ENCODE data around the gene CD58. TPM values are rescaled to one million over a fixed set of nuclear protein-coding genes. Genes with fewer than 3 reads are reported as not detected.
A peak's percentile ranks its signal among the peaks of the same experiment; 100 is the strongest.
"Not testable (repeated sequence)": the region's sequence is repeated elsewhere in the genome, so short reads cannot be mapped to it uniquely, and the experiment has no call there.

CD58 gene
- total and polyA plus RNA-seq, 3 experiments from 2014 or later, result 29.9 to 49.1 (median 30.7) TPM

DNA sequence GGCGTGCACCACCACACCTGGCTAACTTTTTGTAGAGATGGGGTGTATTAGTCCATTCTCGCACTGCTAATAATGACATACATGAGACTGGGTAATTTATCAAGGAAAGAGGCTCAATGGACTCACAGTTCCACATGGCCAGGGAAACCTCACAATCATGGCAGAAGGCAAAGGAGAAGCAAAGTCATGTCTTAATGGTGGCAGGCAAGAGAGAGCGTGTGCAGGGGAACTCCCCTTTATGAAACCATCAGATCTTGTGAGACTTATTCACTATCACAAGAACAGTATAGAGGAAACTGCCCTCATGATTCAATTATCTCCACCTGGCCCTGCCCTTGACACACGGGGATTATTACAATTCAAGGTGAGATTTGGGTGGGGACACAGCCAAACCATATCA lies 8.4 kb downstream of the CD58 start:
- H3K27ac ChIP-seq (ENCODE audit: low read depth, low read length); POLR2A ChIA-PET: not testable (repeated sequence)
- H3K36me3 Mint-ChIP-seq, result peaks cover 9 to 26% (median 24%) of the 10 kb centered on the region in 3 donors

GRCh38 chr1:116561563-116561962 lies 9.3 kb downstream of the CD58 start:
- Mint-ChIP-seq H3K36me3 (peaks cover 9 to 26% (median 24%) of the 10 kb centered on the region in 3 donors), H3K4me1 (peaks cover 71 to 96% (median 94%) of the 10 kb centered on the region in 3 donors), H3K4me3 (peak overlapping the region in 1 of 7 donors; percentile 52), H3K9me3 (peaks cover 0 to 16% (median 8%) of the 10 kb centered on the region in 5 donors), H3K27ac (peak overlapping the region in 5 of 8 donors; percentile 7 to 78 (median 55)), H3K27me3 (no peaks in the 10 kb centered on the region)
- no peak for DNase-seq
- Histone ChIP-seq H3K27ac (ENCODE audit: low read depth, low read length) (no peak overlapping the region), H3K27me3 (ENCODE audit: insufficient read depth, low read length, poor library complexity, severe bottlenecking) (no peaks in the 10 kb centered on the region), H3K4me3 (ENCODE audit: low read length) (no peak overlapping the region), H3K9me3 (ENCODE audit: low read length) (no peaks in the 10 kb centered on the region), H3K4me1 (ENCODE audit: insufficient read depth, low read length) (peaks cover 29% of the 10 kb centered on the region), H3K36me3 (ENCODE audit: insufficient read depth, low read length) (no peaks in the 10 kb centered on the region)
- CTCF ChIA-PET, result no interaction called here
- POLR2A ChIA-PET, result no interaction called here

More for the DNA sequence above, 8.4 kb downstream of the CD58 start:
- H3K9me3 ChIP-seq (ENCODE audit: low read length); CTCF ChIA-PET; H3K27me3 ChIP-seq (ENCODE audit: insufficient read depth, low read length, poor library complexity, severe bottlenecking); H3K36me3 ChIP-seq (ENCODE audit: insufficient read depth, low read length); H3K4me3 ChIP-seq (ENCODE audit: low read length); DNase-seq; H3K27me3 Mint-ChIP-seq: not testable (repeated sequence)
- H3K27ac Mint-ChIP-seq, result peak overlapping the region in 5 of 8 donors; percentile 31 to 85 (median 47)
- H3K9me3 Mint-ChIP-seq, result peaks cover 0 to 16% (median 8%) of the 10 kb centered on the region in 5 donors
- peaks cover 22% of the 10 kb centered on the region for H3K4me1 ChIP-seq (ENCODE audit: insufficient read depth, low read length)
- H3K4me1 Mint-ChIP-seq, result peaks cover 68 to 93% (median 90%) of the 10 kb centered on the region in 3 donors
- peak overlapping the region in 1 of 7 donors; percentile 38 for H3K4me3 Mint-ChIP-seq

- ChIA-PET CTCF (no interaction called here), POLR2A (no interaction called here)
- Mint-ChIP-seq H3K4me3 (peak overlapping the region in 6 of 7 donors; percentile 34 to 78 (median 56)), H3K36me3 (peaks cover 9 to 24% (median 24%) of the 10 kb centered on the region in 3 donors), H3K4me1 (peaks cover 69 to 96% (median 93%) of the 10 kb centered on the region in 3 donors), H3K27me3 (no peaks in the 10 kb centered on the region), H3K27ac (peak overlapping the region; percentile 2 to 74 (median 40)), H3K9me3 (peaks cover 0 to 16% (median 8%) of the 10 kb centered on the region in 5 donors)
- Histone ChIP-seq H3K36me3 (ENCODE audit: insufficient read depth, low read length) (no peaks in the 10 kb centered on the region), H3K9me3 (ENCODE audit: low read length) (no peaks in the 10 kb centered on the region), H3K4me1 (ENCODE audit: insufficient read depth, low read length) (peaks cover 36% of the 10 kb centered on the region), H3K27ac (ENCODE audit: low read depth, low read length) (no peak overlapping the region), H3K27me3 (ENCODE audit: insufficient read depth, low read length, poor library complexity, severe bottlenecking) (no peaks in the 10 kb centered on the region), H3K4me3 (ENCODE audit: low read length) (no peak overlapping the region)
- DNase-seq, result no peak
Measured at GRCh38 chr1:116560704-116561490, 9.9 kb downstream of the CD58 start.

DNA sequence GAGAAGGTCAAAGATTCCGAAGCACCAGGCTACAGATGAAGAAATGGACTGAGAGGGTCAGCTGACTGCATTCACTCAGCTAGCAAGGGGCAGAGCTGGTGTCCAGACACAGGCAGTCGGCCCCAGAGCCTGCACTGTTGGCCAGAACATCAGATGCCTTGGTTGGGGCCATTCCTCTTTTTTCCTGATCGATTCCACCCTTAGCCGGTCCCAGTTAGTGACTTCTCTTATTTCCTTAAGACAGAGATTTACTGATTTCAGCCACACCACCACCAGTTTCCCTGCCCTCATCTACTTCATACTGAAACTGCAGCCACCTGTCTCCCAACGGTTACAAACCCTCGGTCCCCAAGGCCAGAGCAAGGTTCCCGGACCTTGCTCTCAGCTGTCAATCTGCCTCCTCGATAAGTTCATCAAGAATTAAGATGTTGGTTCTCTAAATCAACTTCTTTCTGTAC lies 11.5 kb downstream of the CD58 start:
- Mint-ChIP-seq H3K36me3 (peaks cover 7 to 18% (median 15%) of the 10 kb centered on the region in 3 donors), H3K27ac (peak overlapping the region; percentile 61 to 95 (median 81)), H3K27me3 (no peaks in the 10 kb centered on the region), H3K4me1 (peaks cover 72 to 96% (median 95%) of the 10 kb centered on the region in 3 donors), H3K9me3 (peaks cover 0 to 13% (median 6%) of the 10 kb centered on the region in 5 donors), H3K4me3 (peak overlapping the region in 6 of 7 donors; percentile 17 to 81 (median 50))
- Histone ChIP-seq H3K27ac (ENCODE audit: low read depth, low read length) (no peak overlapping the region), H3K4me1 (ENCODE audit: insufficient read depth, low read length) (peaks cover 37% of the 10 kb centered on the region), H3K36me3 (ENCODE audit: insufficient read depth, low read length) (no peaks in the 10 kb centered on the region), H3K9me3 (ENCODE audit: low read length) (no peaks in the 10 kb centered on the region), H3K4me3 (ENCODE audit: low read length) (no peak overlapping the region), H3K27me3 (ENCODE audit: insufficient read depth, low read length, poor library complexity, severe bottlenecking) (no peaks in the 10 kb centered on the region)
- ChIA-PET POLR2A (no interaction called here), CTCF (interaction anchor here (2.1 kb wide), 1 partner anchor 10 kb away, joined by 9 read pairs; no protein-coding TSS in a partner anchor)
- no peak for DNase-seq

DNA sequence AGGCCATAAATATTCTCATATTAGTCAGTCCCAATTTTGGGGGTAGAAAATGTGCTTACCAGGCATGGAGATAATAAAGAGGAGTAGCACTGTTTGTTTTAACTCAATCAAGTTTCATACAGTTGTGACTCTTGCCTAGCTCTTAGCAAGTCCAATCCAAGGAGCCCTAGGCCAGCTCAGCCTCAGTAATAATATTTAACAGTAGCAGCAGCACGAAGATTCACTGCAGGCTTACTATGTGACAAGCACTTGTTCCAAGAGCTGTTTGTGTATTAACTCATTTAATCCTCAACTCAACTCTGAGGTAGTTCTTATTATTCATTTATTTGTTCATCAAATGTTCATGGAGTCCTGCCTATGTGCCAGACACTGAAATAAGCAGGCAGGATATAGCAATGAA lies 12.3 kb downstream of the CD58 start:
- Mint-ChIP-seq H3K9me3 (peaks cover 0 to 7% (median 2%) of the 10 kb centered on the region in 5 donors), H3K27ac (peak overlapping the region; percentile 12 to 90 (median 76)), H3K27me3 (no peaks in the 10 kb centered on the region), H3K4me3 (peak overlapping the region in 3 of 7 donors; percentile 40 to 72 (median 46)), H3K4me1 (peaks cover 72 to 94% (median 91%) of the 10 kb centered on the region in 3 donors), H3K36me3 (peaks cover 4 to 10% (median 8%) of the 10 kb centered on the region in 3 donors)
- Histone ChIP-seq H3K4me3 (ENCODE audit: low read length) (no peak overlapping the region), H3K4me1 (ENCODE audit: insufficient read depth, low read length) (peaks cover 37% of the 10 kb centered on the region), H3K27ac (ENCODE audit: low read depth, low read length) (no peak overlapping the region), H3K9me3 (ENCODE audit: low read length) (no peaks in the 10 kb centered on the region), H3K27me3 (ENCODE audit: insufficient read depth, low read length, poor library complexity, severe bottlenecking) (no peaks in the 10 kb centered on the region), H3K36me3 (ENCODE audit: insufficient read depth, low read length) (no peaks in the 10 kb centered on the region)
- CTCF ChIA-PET, result interaction anchor here (2.1 kb wide), 1 partner anchor 10 kb away, joined by 9 read pairs; no protein-coding TSS in a partner anchor
- no peak for DNase-seq
- POLR2A ChIA-PET, result no interaction called here

DNA sequence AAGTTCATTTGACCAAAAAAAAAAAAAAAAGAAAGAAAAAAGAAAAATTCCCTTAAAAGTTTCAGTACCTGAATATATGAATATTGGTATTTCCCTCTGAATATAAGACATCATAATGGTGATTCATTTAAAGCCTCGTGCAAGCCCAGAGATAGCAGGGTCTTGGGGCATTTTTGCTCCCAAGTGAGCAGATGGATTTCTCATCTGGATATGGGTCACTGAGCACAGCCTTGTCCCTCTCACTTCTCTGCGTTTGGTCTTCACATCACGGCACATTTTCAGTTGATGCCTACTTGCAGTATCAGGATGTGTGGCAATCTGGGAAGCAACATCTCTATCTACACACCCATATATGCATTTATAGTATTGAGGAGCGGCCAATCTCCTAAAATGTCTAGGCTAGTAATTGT lies 12.7 kb downstream of the CD58 start:
- ChIA-PET CTCF (interaction anchor here (2.1 kb wide), 1 partner anchor 11 kb away, joined by 9 read pairs; no protein-coding TSS in a partner anchor), POLR2A (interaction anchor here (0.7 to 1.4 kb wide), 3 partner anchors 20 to 1098 kb away, joined by 3 to 6 read pairs (median 6); no protein-coding TSS in a partner anchor)
- Histone ChIP-seq H3K4me3 (ENCODE audit: low read length) (no peak overlapping the region), H3K36me3 (ENCODE audit: insufficient read depth, low read length) (no peaks in the 10 kb centered on the region), H3K9me3 (ENCODE audit: low read length) (no peaks in the 10 kb centered on the region), H3K4me1 (ENCODE audit: insufficient read depth, low read length) (peaks cover 37% of the 10 kb centered on the region), H3K27me3 (ENCODE audit: insufficient read depth, low read length, poor library complexity, severe bottlenecking) (no peaks in the 10 kb centered on the region), H3K27ac (ENCODE audit: low read depth, low read length) (no peak overlapping the region)
- no peak for DNase-seq
- H3K4me1 Mint-ChIP-seq, result peaks cover 76 to 94% (median 91%) of the 10 kb centered on the region in 3 donors
- H3K36me3 Mint-ChIP-seq, result peaks cover 4 to 8% (median 7%) of the 10 kb centered on the region in 3 donors
- H3K27ac Mint-ChIP-seq, result peak overlapping the region; percentile 58 to 89 (median 78)
- no peaks in the 10 kb centered on the region for H3K27me3 Mint-ChIP-seq
- H3K4me3 Mint-ChIP-seq, result peak overlapping the region in 2 of 7 donors; percentile 30 to 46
- H3K9me3 Mint-ChIP-seq, result peaks cover 0 to 7% (median 2%) of the 10 kb centered on the region in 5 donors

- Histone ChIP-seq H3K4me1 (ENCODE audit: insufficient read depth, low read length) (peaks cover 37% of the 10 kb centered on the region), H3K27me3 (ENCODE audit: insufficient read depth, low read length, poor library complexity, severe bottlenecking) (no peaks in the 10 kb centered on the region), H3K4me3 (ENCODE audit: low read length) (no peak overlapping the region), H3K36me3 (ENCODE audit: insufficient read depth, low read length) (no peaks in the 10 kb centered on the region), H3K9me3 (ENCODE audit: low read length) (no peaks in the 10 kb centered on the region), H3K27ac (ENCODE audit: low read depth, low read length) (no peak overlapping the region)
- DNase-seq, result no peak
- peaks cover under 1 to 2% (median 2%) of the 10 kb centered on the region in 3 donors for H3K36me3 Mint-ChIP-seq
- H3K27ac Mint-ChIP-seq, result peak overlapping the region; percentile 62 to 89 (median 81)
- H3K9me3 Mint-ChIP-seq, result peaks cover 0 to 1% (median under 1%) of the 10 kb centered on the region in 5 donors
- H3K27me3 Mint-ChIP-seq, result no peaks in the 10 kb centered on the region
- peaks cover 75 to 94% (median 93%) of the 10 kb centered on the region in 3 donors for H3K4me1 Mint-ChIP-seq
- CTCF ChIA-PET, result interaction anchor here (1.2 to 2.1 kb wide), 3 partner anchors 12 to 17 kb away, joined by 3 to 9 read pairs (median 5); partner anchors contain the start of gene CD58
- POLR2A ChIA-PET, result interaction anchor here (0.7 to 1.4 kb wide), 3 partner anchors 19 to 1099 kb away, joined by 3 to 6 read pairs (median 6); no protein-coding TSS in a partner anchor
- peak overlapping the region in 4 of 7 donors; percentile 9 to 69 (median 44) for H3K4me3 Mint-ChIP-seq
Measured at GRCh38 chr1:116557323-116557878, 13.4 kb downstream of the CD58 start.

All from CD8-positive, alpha-beta memory T cell (primary cell).